NCI-H1092 treated with DMSO at 0.1 percent for 48 hours (cell line): ENCODE measurements around the gene PIP5KL1.
"Not testable (repeated sequence)": the region's sequence is repeated elsewhere in the genome, so short reads cannot be mapped to it uniquely, and the experiment has no call there.

Source experiments
- DNase-seq: peaks from one replicate; lab custom pipeline; 2025; lab: John Stamatoyannopoulos, UW

Gene PIP5KL1

DNA sequence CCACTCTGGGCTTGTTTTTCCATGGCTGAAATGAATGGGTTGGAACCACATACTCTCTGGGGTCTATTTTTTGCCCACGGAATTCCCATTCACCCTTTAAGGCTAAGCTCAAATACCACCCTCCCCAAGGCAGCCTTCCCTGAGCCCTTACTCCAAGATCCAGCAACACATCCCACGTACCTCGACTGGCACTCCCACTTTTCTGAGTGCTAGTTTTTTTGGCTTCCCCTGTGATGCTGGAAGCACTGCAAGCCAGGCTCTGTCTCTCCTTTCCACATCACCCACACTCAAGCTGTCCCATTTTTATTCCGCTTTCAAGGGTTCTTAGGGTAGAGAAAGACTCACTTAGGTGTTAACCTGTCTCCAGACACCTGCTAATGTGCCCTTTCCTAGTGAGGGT is 37.2 kb downstream of the PIP5KL1 start:
- DNase-seq = no peak

DNA sequence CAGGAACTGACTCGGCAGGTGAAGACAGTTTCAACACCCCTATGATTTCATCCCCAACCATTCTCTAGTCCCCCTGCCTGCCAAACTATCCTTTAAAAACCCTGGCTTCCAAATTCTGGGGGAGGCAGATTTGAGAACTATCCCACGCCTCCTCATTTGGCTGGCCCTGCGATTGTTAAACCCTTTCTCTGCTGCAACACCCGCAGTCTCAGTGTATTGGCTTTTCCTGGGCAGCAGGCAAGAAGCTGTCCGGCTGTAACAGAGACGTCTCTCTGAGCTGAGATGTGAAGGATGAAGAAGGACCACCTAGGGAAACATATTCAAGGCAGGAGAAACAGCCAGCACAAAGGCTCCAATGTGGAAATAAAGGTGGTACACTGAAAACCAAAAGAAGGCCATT is 37.7 kb downstream of the PIP5KL1 start:
- DNase-seq = no peak

DNA sequence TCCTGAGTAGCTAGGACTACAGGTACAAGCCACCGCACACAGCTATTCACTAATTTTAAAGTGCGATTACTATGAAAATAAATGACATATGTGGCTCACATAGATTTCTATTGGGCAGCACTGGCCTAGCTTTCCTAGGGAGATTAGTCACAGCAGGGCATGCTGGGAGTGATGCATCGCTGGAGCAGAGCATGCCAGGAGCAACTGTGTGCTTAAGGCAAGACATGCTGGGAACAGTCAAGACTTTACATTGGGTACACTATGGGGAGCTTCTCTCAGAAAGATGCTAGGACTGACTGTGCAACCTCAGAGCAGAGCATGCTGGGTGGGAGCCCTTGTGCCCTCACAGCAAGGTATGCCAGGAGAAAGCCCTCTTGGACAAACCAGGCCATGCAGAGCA is 40.5 kb downstream of the PIP5KL1 start:
- no peak for DNase-seq

GRCh38 chr9:127887792-127888191 is 42.8 kb downstream of the PIP5KL1 start:
- DNase-seq = no peak

DNA sequence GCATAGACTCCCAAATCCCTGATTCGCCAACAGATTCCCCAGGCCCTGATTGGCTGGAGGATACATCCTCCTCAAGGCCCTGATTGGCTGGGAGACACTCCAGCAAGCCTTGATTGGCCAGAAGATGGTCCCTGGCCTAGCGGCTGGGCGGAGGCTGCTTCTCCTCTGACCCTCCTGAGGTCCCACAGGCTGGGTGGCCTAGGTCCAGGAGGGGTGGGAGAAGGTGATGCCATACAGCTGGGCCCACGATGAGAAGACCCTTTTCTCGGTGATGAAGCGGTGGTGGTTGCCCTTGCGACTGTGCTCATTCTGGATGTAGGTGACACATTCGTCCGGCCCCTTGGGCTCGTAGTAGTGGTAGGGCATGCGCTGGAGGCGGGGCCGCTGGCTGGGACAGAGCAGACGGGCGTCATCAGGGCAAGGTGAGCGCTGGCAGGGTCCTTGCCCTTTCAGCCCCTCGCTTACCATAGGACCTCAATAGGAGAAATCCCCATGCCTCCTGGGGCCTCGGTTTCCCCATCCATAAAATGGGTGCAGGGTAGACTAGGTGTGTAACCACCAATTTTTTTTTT is 44.1 kb downstream of the PIP5KL1 start:
- no peak for DNase-seq

- no peak for DNase-seq
Measured at GRCh38 chr9:127885508-127886281, 44.9 kb downstream of the PIP5KL1 start.

DNA sequence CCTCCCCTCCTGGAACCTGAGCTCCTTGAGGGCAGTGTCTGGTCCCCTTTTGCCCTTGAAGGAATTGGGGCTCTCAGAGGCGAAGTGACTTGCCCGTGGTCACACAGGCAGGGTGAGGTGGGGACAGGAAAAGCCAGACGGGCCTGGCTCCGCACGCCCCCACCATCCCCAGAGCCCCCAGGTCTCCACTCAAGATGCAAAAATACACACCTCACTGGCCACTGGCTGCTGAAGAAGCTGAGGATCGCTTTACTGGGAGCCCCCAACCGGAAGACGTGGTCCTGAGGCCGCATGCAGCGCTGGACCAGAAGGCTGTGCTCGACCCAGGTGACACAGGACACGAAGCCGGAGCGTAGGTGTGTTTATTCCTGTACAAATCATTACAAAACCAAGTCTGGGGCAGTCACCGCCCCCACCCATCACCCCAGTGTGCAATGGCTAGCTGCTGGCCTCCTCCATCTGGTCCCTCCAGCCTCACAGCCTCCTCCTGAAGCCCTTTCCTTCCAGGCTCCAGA is 45.5 kb downstream of the PIP5KL1 start:
- no peak for DNase-seq

DNA sequence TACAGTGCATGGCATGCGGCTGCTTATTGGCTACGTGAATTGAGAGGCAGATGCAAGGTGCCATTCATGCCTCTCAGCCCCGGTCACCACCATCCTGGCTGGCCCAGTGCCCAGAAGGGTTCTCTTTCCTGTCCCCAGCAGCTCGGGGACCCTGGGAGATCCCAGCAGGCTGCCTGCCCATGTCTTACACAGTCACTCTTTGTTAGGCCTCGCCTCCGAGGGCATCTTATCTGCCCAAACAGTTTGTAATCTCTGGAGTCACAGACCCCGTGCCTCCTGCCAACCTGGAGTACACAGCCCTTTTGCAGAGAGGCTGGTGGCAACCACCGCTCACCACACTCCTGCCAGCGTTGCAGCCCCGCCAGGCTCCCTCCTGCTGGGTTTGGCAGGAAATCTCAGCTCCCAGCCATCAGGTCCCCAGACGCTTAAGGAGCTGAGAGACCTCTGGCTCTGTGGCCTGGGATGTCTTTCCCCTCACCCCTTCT is 46.1 kb downstream of the PIP5KL1 start:
- peak; percentile 75 for DNase-seq

DNA sequence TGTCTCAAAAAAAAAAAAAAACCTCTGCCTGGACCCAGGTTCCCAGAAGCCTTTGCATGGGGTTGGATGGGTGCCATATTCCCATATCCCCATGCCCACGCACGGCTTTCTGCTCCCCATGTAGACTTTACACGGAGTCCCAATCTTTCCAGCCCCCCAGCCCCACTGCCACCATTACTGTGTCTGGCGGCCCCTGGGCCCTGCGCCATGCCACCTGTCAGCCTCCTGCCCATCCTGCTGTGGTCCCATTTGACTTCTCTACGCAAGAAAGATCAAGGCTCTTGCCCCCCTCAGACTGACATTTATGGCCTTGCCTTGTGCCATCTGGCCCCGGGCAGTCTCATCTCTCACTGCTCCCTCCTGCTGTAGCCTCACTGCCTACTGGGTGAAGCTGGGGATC is 46.6 kb downstream of the PIP5KL1 start:
- DNase-seq = no peak

DNA sequence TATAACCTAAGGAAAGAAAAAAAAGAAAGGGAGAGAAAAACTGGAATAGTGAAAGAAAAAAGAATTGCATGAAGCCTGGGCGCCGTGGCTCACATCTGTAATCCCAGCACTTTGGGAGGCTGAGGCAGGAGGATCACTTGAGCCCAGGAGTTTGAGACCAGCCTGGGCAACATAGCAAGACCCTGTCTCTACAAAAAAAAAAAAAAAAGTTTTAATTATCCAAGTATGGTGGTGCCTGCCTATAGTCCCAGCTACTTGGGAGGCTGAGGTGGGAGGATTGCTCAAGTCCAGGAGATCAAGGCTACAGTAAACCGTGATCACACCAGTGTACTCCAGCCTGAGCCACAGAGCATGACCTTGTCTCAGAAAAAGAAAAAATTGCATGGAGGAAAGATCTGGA is 48.9 kb downstream of the PIP5KL1 start:
- not testable (repeated sequence) for DNase-seq

DNA sequence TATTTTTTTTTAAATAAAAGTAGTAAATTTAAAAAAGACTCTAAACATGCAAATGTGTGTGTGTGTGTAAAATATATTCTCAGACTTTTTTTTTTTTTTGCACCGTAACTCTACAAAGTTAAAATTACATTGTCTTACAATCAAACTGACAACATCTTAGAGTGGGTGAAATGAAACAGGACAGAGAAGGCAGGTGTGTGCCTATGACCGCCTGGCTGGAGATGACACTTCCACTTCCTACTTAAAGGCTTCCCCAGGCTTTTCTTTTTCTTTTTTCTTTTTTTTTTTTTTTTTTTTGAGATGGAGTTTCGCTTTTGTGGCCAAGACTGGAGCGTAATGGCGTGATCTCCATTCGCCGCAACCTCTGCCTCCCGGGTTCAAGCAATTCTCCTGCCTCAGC is 50.4 kb downstream of the PIP5KL1 start:
- no peak for DNase-seq

DNA sequence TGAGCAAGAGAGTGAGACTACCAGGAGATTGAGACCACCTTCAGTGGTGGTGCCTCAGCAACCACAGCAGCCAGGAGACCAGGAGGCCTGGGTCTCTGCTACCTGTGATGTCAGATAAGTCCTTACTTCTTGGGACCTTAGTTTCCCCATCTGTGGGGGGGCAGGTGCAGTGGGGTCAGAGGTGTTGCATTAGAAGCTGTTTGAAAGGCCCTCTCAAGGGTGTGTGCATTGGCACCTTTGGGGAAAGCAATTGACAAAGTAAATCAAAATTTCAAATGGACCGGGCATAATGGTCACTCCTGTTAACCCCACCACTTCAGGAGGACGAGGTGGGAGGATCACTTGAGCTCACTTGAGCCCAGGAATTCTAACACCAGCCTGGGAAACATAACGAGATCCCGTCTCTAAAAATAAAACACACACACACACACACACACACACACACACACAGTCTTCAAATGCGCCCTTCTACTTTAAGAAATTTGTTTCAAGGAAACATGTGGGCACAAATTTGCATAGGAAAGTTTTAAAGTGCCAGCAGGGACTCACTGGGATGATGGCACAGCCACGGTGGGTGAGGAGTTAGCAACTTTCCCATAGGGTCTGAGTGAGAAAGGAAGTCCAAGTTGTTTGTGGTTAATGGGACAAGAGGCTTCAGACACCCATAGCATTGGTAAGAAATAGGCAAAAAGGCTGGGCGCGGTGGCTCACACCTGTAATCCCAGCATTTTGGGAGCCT is 51.8 kb downstream of the PIP5KL1 start:
- no peak for DNase-seq

- peak; percentile 28 for DNase-seq
Measured at GRCh38 chr9:127878001-127878651, 52.5 kb downstream of the PIP5KL1 start.

- peak; percentile 74 for DNase-seq
Measured at GRCh38 chr9:127877566-127877998, 53.0 kb downstream of the PIP5KL1 start, which contains the start of gene AK1. Gene AK1 (minus strand): TSS chr9:127877675. CDS start chr9:127874617, 3,058 bp downstream.

DNA sequence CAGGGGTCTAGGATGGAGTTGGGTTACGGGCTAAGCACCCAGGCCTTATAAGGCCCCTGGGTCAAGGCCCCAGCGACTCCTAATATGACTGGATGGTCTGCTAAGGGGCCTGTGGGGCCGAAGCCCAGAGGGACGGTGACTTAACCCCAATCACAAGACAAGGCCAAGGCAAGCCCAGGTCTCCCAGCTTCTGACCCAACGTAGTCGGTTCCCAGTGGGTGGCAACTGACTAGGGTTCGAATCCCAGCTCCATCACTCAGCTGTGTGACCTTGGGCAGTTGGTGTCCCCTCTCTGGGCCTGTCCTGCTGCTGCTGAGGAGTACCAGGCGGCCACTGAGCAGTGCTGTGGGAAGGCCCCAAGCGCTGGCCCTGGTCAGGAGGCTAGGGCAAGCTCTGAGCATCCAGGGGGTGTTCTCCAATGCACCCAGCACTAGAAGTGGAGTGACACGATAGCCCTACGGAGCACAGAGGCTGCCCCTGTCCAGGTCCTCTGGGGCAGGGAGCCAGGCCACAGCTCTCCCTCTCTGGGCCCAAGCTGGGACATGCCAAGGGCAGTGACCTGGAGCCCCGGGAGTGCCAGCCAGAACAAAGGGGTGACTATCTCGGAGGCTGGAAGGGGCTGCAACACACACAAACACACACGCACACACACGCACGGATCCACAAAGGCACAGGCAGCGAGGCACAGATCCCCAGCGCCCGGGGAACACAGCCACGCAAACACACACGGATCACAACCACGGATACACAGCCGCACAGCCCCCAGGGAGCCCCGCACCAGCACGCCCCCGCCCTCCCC is 53.6 kb downstream of the PIP5KL1 start:
- DNase-seq = peak; percentile 52

DNA sequence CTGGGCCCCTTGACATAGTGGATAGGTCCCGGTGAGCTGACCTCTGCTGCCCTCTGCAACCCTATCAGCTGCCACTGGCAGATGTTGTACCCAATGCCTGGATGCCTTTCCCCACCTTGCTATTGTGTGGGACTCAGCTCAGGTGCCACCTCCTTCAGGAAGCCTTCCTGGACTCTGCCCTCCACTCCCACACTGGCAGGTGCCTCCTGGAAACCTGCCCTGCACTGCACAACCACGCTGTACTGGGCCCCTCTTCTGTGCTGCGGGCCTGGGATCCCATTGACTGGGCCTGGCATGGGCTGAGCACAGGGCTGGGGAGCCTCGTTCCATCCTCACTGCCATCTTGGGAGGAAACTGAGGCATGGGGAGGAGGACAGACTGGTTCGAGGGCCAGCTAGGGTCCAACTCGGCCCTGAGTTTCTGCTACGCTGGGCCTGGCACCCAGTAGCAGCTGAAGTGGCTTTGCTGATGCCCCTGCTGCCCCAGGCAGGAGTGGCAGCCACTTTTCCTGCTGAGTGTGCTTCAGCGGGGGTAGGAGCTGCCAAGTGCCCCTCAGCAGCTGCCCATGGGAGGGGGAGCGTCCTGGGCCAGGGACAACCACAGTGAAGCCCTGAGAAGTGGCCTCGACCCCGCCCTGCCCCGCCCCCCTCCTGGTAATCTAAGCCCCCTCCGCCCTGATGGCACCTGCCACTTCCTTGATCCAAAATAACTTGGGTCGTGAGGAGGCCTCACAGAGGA is 54.4 kb downstream of the PIP5KL1 start:
- no peak for DNase-seq

DNA sequence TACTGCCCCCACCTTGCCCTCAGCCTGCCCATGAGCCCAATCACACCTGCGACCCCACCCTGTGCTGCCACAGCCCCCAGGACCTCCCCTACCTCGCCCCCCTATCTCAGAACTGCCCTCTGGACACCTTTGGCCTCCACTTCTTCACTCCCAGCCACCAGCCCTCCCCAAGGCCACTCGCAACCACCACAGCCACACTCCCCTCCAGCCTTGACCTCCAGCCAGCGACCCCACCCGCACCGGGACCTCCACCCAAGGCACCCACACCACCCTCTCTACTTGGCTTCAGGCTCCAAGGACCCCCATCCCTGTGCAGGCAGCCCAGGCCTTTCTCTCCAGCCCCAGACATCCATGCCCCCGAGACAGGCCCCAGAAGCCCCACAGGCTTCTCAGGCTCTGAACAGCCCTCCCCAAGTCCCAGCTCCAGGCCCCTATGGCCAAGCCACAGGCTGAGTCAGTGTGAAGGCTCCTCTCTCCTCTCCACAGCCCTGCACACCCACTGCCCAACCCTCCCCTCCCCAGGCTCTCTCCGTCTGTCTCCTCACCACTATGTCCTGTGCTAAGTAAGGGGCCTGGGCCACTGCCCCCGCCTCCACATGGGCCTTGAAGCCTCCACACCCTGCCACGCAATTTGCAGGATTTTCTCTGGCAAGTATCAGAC is 55.1 kb downstream of the PIP5KL1 start:
- no peak for DNase-seq

GRCh38 chr9:127874301-127875221 is 56.0 kb downstream of the PIP5KL1 start:
- DNase-seq = no peak

GRCh38 chr9:127873886-127874285 is 56.7 kb downstream of the PIP5KL1 start:
- no peak for DNase-seq
